Body of pancreas (tissue), 4 donors: ENCODE data around the gene ZNF768. TPM values are rescaled to one million over a fixed set of nuclear protein-coding genes. Genes with fewer than 3 reads are reported as not detected.

Source experiments
- ATAC-seq: fragments of 150-250 bp; one replicate; pipeline ENCODE4 v1.9.1; 2016
- DNase-seq, 4 donors: peaks; one replicate each; pipeline ENCODE4 v3.0.0-alpha.2; 2019
- H3K27ac ChIP-seq, 4 donors: fragments of 200-600 bp; sonication (generic); 1 replicate in 3 of 4; 2 replicates in 1 of 4; pipeline versions ENCODE4 v1.5.1 to v1.6.1; 2016 to 2019; ENCODE audit warnings: mild to moderate bottlenecking in 1 of 4, mixed read lengths in 1 of 4, moderate library complexity in 1 of 4
- H3K27me3 ChIP-seq, 2 donors: fragments of 200-600 bp; sonication (generic); one replicate each; pipeline ENCODE4 v1.6.0; 2016; ENCODE audit warnings: mild to moderate bottlenecking in 1 of 2
- H3K36me3 ChIP-seq, 2 donors: fragments of 200-600 bp; sonication (generic); replicated peaks in 1 of 2; 2 replicates each; pipeline ENCODE4 v1.5.1; 2016; ENCODE audit warnings: low read depth in 2 of 2; ENCODE audit not compliant: insufficient read depth in 1 of 2
- H3K4me1 ChIP-seq: fragments of 200-600 bp; sonication (generic); one replicate; pipeline ENCODE4 v1.6.0; 2016
- H3K4me3 ChIP-seq, 2 donors: fragments of 200-600 bp; sonication (generic); 1 replicate in 1 of 2; 2 replicates in 1 of 2; pipeline ENCODE4 v1.5.1; 2016 to 2019
- H3K9me3 ChIP-seq, 3 donors: fragments of 200-600 bp; sonication (generic); 1 replicate in 2 of 3; 2 replicates in 1 of 3; pipeline ENCODE4 v1.5.1; 2016
- POLR2A ChIP-seq, 3 donors: fragments of 450-650 bp; IDR thresholded peaks; one replicate each; pipeline ENCODE4 v1.6.1; 2016; ENCODE audit warnings: antibody characterized with exemption in 3 of 3, mild to moderate bottlenecking in 2 of 3
- WGBS, 2 donors: methylation state at CpG; one replicate each; pipeline ENCODE4 v1.1.5; 2017; 5-methylcytosine and 5-hydroxymethylcytosine counted together
- intact Hi-C: fragments of 100-400 bp; cut with DNase I; formaldehyde crosslinking; loops from one replicate; pipeline ENCODE4 v1.15.1; 2023
- total RNA-seq, 2 donors: library from RNA; depleted of rRNA; stranded (reverse); fragments of >200 nt; gene quantifications; one replicate each; pipeline ENCODE4 v1.1.0, GENCODE V29; 2016
- TF ChIP-seq, protein P1 (sequence below), 7 experiments: fragments of 450-650 bp in 4 of 7; fragments of 200-600 bp in 3 of 7; sonication (generic) in 3 of 7; IDR thresholded peaks; one replicate each; pipeline ENCODE4 v1.5.1; 2016 to 2019; ENCODE audit warnings: antibody characterized with exemption in 7 of 7

Gene ZNF768
- total RNA-seq, 2 donors from 2014 or later, result 17.8 to 24.1 TPM

DNA sequence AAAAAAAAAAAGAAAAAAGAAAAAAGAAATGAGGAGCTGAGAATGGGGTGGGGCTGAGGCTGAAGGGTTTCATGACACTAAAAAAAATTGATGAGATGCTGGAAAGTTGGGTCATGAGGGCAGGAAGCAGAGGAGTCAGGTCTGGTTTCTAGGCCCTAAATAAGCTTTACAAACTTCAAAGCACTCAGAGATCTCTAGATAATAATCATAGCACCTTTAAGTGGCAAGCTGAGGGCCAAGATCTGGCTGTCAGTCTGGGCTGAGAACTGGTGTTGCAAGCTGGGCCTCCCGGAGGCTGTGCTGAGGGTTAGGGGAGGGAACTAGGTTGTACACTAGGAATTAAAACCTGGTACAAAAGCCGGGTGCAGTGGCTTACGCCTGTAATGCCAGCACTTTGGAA, 25.4 kb upstream of the ZNF768 start:
- DNase-seq (no peak), ATAC-seq (no peak)
- H3K4me1 ChIP-seq, result peaks cover 11% of the 10 kb centered on the region
- no peak overlapping the region for H3K4me3 ChIP-seq
- TF ChIP-seq, protein P1, sequence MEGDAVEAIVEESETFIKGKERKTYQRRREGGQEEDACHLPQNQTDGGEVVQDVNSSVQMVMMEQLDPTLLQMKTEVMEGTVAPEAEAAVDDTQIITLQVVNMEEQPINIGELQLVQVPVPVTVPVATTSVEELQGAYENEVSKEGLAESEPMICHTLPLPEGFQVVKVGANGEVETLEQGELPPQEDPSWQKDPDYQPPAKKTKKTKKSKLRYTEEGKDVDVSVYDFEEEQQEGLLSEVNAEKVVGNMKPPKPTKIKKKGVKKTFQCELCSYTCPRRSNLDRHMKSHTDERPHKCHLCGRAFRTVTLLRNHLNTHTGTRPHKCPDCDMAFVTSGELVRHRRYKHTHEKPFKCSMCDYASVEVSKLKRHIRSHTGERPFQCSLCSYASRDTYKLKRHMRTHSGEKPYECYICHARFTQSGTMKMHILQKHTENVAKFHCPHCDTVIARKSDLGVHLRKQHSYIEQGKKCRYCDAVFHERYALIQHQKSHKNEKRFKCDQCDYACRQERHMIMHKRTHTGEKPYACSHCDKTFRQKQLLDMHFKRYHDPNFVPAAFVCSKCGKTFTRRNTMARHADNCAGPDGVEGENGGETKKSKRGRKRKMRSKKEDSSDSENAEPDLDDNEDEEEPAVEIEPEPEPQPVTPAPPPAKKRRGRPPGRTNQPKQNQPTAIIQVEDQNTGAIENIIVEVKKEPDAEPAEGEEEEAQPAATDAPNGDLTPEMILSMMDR (IDR thresholded peaks at IDR 0.05), result no peak
- TF ChIP-seq POLR2A (IDR thresholded peaks at IDR 0.05), result no peak
- WGBS, 2 donors, result 79 to 89% methylated on average over 3 of the region's 3 CpGs
- H3K9me3 ChIP-seq, result no peaks in the 10 kb centered on the region
- intact Hi-C loops, result no loop called here
- no peaks in the 10 kb centered on the region for H3K27me3 ChIP-seq
- H3K27ac ChIP-seq, result no peak overlapping the region
- H3K36me3 ChIP-seq, result peaks cover 0 to 2% of the 10 kb centered on the region in 2 donors

DNA sequence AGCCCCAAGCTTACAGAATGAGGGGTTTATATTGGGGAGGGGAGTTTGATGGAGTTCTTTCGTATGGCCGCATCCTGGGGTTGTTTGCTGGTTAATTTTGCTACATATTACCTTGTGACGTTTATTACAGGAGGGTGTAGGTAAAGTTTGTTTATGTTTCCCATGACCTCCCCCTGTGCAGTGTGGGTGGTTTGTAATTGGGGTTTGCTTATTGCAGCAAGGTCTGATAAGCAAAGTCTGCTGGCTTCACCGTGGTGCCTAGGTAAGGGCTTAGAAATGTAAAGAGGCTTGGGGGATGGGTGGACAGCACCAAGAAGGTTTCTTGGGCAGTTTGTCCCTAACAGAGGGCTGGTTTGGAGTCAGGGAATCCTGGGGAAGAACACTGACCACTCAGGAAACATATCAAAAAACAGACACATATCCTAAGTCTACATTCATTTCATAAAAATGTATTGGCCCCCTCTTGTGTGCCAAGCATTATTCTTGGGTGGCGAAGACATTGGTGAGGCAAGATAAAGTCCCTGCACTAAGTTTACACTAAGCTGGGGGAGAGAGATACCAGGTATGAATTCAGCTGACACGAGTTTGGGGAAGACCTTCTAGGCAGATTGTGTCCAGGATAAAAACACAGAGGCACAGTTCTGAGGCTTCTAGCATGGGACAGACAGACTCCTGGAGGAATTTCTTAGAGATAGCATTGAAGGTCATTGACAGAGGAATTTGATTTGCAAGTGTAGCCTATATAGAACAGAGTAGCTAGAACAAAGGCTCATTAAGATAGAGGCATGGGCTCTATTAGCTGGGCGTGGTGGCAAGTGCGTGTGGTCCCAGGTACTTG, 22.3 kb upstream of the ZNF768 start:
- intact Hi-C loops, result no loop called here
- Histone ChIP-seq H3K36me3 (no peaks in the 10 kb centered on the region), H3K27me3 (no peaks in the 10 kb centered on the region), H3K9me3 (no peaks in the 10 kb centered on the region), H3K4me3 (no peak overlapping the region), H3K27ac (no peak overlapping the region), H3K4me1 (no peaks in the 10 kb centered on the region)
- no peak for TF ChIP-seq POLR2A (IDR thresholded peaks at IDR 0.05)
- TF ChIP-seq, protein P1 (IDR thresholded peaks at IDR 0.05), result no peak
- DNase-seq (no peak), ATAC-seq (no peak)
- WGBS, 2 donors, result 63 to 68% methylated on average over 8 of the region's 8 CpGs

DNA sequence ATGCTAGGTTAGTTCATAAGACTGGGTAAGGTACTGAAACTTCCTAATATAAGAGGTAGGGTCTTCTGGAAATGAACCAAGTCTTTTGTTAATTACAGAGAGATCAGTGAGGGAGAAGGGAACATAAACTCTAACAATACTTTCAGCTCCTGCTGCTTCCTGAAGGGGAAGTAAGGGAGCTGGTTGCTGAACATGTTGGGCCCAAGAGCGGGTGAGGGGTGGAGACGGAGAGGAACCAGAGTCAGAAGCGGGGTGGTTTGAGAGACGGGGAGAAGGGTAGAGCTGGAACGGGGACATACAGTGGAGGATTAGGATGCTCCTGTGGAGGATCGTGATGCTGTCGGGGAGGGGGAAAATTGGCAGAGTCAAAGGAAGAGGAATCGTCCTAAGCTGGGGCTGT, 19.7 kb upstream of the ZNF768 start:
- TF ChIP-seq, protein P1 (IDR thresholded peaks at IDR 0.05), result no peak
- TF ChIP-seq POLR2A (IDR thresholded peaks at IDR 0.05), result no peak
- intact Hi-C loops, result no loop called here
- H3K27ac ChIP-seq, result no peak overlapping the region
- ATAC-seq (no peak), DNase-seq (no peak)
- H3K9me3 ChIP-seq, result no peaks in the 10 kb centered on the region
- H3K4me3 ChIP-seq, result no peak overlapping the region
- H3K36me3 ChIP-seq, result no peaks in the 10 kb centered on the region
- no peaks in the 10 kb centered on the region for H3K27me3 ChIP-seq
- H3K4me1 ChIP-seq, result peaks cover 11% of the 10 kb centered on the region
- 66 to 84% methylated on average over 8 of the region's 8 CpGs for WGBS, 2 donors

DNA sequence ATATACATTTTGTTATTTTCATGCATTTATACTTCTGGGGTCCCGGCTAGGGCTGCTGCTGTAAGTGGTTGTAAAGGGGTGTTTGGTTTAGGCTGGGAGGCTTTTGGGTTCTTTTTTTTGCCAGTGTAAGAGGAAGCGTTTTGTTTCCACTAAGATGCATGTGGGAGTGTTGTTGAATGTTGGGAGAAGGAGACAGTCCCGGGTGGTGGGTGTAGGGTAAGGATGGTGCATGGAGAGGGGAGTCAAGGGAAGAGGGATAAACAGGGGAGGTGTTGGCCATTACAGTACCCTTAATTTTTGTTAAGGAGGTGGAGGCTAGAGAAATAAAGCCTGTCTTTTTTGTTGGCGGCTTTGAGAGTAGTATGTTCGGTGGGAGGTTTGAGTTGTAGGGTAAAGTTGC, 16.7 kb upstream of the ZNF768 start:
- no peak overlapping the region for H3K4me3 ChIP-seq
- no peaks in the 10 kb centered on the region for H3K36me3 ChIP-seq
- ATAC-seq, result no peak
- H3K4me1 ChIP-seq, result peaks cover 28% of the 10 kb centered on the region
- H3K27ac ChIP-seq, result no peak overlapping the region
- intact Hi-C loops, result no loop called here
- no peak for DNase-seq
- H3K9me3 ChIP-seq, result no peaks in the 10 kb centered on the region
- WGBS, 2 donors, result 82 to 90% methylated on average over 5 of the region's 5 CpGs
- no peak for TF ChIP-seq POLR2A (IDR thresholded peaks at IDR 0.05)
- TF ChIP-seq, protein P1 (IDR thresholded peaks at IDR 0.05), result no peak
- H3K27me3 ChIP-seq, result no peaks in the 10 kb centered on the region
